DMS53 (cell line): Measurements from ENCODE around the gene WWC2.

Experiments used
- DNase-seq: peaks from one replicate; lab custom pipeline; 2025; lab: John Stamatoyannopoulos, UW

Gene WWC2

DNA sequence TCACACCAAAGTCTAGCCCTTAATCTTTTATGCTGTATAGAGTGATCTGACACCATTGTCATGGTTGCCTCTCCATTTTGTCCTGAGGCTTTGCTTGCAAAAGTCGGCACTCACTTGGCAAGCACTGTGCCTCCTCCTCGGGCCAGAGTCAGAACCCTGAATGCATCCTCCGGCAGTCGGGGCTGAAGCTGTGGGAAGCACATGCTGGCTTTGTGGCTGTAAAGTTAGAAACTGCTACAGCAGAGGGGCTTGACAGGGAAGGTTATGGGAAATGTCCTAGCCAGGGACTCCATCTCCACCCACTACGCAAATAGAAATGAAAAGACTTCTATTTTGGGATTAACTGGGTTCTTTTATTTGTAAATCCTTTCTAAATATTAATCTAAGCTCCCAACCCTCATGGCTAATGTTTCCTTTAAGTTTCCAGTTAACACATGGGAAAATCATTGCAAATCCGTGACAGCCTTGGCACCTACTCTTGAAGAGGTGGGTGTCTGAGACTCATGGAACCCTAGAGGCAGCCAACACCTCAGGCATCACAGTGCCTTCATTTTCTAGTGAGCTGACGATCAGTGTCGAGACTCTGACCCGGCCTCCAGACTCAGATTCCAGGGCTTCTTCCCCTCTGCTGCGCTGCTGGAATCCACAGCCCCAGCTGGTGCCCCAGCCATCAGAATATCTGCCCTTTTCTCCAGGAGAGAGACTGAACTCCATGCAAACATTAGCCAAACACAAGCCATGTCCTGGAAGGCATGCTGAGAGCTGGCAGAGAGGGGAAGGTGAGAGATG, 231.1 kb downstream of the WWC2 start:
- DNase-seq: no peak

- no peak for DNase-seq
These were observed 231.8 kb downstream of the WWC2 start for GRCh38 chr4:183330841-183331240.

GRCh38 chr4:183332447-183332846, 233.4 kb downstream of the WWC2 start:
- DNase-seq: no peak

DNA sequence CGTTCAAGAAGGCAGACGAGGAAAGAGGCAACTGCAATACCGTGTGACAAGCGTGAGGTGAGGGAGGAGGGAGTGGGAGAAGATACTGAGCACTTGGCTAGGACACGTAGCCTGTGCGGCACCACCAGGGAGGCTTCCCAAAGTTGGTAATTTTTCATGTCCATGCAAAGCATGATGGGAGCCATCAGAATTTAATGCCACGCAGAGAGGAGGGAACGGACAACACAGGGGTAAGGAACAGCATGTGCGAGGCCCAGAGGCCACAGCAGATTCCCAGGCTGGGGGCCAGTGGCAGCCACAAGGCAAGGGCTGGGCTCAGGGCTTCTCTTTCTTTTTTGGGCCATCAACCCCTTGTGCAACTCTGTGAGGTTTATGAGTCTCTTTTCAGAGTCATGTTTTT, 234.1 kb downstream of the WWC2 start:
- DNase-seq: no peak

- DNase-seq: peak; percentile 93
These were observed 234.9 kb downstream of the WWC2 start for GRCh38 chr4:183333983-183334382.

- DNase-seq: peak; percentile 72
These were observed 236.4 kb downstream of the WWC2 start for GRCh38 chr4:183335369-183335940.

- no peak for DNase-seq
These were observed 238.3 kb downstream of the WWC2 start for GRCh38 chr4:183337349-183337748.

GRCh38 chr4:183337833-183338232, 238.8 kb downstream of the WWC2 start:
- no peak for DNase-seq

GRCh38 chr4:183342541-183343533, 243.8 kb downstream of the WWC2 start:
- DNase-seq: peak; percentile 30

DNA sequence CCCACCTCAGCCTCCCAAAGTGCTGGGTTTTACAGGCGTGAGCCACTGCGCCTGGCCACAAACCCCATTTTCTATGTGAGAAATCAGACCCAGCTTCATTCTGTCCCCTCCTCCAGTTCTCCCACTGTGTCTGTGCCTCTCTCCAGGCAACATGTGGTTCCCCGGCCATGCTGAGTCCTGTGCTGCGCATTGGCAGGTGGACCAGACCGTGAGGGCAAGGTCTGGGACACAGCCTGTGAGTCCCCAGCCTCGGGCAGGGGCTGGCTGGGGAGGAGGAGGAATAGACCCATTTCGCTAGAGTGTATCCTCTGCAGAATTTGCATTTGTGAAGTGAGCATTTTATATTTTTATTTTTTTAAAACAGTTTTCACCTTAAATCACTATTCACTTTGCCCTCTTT, 244.7 kb downstream of the WWC2 start:
- no peak for DNase-seq

- DNase-seq: no peak
These were observed 245.6 kb downstream of the WWC2 start for GRCh38 chr4:183344523-183345255.

- no peak for DNase-seq
These were observed 246.2 kb downstream of the WWC2 start for GRCh38 chr4:183345261-183345660.

GRCh38 chr4:183347146-183347545, 248.1 kb downstream of the WWC2 start:
- no peak for DNase-seq

DNA sequence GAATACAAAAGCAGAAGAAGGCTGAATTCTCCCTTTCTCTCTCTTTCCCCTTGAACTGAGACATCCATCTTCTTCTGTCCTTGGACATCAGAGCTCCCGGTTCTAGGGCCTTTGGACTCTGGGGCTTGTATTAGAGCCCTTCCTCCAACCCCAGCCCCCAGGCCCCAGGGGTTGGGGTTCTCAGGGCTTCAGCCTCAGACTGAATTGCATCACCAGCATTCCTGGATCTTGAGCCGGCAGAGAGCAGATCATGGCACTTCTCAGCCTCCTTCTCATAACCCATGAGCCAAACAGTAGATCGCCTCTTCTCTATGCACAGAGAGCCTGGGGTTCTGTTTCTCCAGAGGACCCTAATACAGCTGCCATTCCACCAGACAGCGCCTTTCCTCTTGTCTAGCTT, 248.5 kb downstream of the WWC2 start:
- DNase-seq: no peak

- no peak for DNase-seq
These were observed 249.1 kb downstream of the WWC2 start for GRCh38 chr4:183348136-183348535.

DNA sequence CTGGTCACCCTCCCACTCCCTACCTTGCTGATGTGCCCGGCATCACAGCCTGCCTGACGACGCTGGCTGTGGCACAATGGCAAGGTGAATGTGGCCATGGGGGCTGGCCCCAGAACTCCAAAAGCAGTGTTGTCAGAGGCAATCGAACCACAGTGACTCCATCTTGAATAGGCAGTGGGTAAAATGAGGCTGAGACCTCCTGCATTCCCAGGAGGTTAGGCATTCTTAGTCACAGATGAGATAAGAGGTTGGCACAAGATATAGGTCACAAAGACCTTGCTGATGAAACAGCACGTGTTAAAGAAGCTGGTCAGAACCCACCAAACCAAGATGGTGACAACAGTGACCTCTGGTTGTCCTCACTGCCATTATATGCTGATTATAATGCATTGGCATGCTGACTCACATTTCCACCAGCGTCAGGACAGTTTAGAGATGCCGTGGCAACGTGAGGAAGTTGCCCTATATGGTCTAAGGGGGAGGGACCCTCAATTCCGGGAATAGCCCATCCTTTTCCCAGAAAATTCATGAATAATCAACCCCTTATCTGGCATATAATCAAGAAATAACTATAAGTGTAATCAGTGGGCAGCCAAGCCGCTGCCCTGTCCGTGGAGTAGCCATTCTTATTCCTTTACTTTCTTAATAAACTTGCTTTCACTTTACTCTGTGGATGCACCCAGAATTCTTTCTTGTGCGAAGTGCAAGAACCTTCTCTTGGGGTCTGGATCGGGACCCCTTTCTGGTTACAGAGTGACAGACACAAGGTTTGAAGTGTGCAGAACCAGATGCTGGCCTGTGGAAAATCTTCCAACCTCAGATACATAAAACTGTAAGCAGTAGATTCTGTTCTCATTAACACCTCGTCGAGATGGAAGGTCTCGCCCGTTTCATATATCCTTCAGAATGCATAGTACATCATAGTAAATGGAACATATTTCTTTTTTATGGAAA, 249.9 kb downstream of the WWC2 start:
- no peak for DNase-seq

DNA sequence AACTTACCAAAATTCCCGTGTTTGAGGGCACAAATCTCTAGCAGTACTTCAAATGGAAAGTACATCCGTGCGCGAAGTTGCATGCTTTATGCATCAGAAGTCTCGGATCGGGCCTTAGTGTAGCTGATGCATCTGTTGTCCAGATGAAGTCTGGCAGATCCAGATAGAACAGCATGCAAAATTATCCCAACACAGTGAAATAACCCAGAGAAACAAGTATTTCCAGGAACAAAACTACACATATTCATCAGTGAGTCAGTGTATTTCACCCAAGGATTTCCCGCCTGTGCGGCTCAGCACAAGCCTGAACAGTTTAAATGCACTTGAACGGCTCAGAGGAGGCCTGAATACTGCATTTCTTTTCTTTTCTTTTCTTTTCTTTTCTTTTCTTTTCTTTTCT, 250.6 kb downstream of the WWC2 start:
- no peak for DNase-seq

DNA sequence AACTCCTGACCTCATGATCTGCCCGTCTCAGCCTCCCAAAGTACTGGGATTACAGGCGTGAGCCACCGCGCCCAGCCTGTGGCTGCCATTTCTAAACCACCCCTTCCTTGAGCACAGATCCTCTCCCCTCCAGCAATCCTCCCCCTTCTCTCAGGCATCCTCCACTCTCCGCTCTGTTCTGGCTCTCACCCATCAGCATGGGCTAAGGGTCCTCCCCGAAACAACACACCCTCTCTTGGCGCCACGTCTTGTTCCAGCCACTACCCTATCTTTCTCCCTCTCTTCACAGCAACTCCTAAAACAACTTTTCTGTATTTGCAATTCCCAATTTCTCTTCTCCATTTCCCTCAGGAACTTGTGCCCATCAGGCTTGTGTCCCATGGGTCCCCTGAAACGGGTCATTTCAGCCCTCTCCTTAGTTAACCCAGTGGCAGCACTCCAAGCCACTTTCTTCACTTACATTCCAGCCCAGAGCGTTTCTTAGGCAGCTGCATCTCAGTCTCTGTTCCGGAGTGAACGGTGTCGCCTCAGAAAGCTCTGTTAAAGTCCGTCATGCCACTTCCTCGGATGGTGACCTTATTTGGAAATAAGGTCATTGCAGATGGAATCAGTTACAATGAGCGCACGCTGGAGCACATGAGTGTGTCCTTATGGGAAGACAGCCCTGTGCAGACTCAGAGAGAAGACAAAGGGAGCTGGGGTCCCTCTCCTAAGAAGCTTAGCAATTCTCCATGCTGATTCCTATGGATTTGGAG, 251.4 kb downstream of the WWC2 start:
- DNase-seq: no peak

GRCh38 chr4:183352546-183352945, 253.5 kb downstream of the WWC2 start:
- no peak for DNase-seq

DNA sequence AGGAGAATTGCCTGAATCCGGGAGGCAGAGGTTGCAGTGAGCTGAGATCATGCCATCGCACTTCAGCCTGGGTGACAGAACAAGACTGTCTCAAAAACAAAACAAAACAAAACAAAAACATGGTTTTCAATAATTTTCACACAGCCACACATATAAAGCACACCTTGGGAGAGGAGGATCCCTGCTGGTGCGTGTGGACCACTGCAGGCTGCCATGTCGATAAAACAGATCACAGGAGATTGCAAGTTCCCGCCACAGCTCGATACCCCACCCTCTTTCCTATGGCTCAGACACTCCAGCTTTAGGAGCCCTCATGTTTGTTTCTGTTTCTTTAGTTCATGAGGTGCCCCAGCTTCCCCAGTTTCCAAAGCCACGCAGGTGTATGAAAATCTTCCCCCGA, 254.5 kb downstream of the WWC2 start:
- no peak for DNase-seq
